Kidney epithelial cell (primary cell): ENCODE results near the gene B3GALT2. TPM values are rescaled to one million over a fixed set of nuclear protein-coding genes. Genes with fewer than 3 reads are reported as not detected.

Source experiments
- DNase-seq: peaks from one replicate; pipeline ENCODE4 v3.0.0-alpha.2; 2010; ENCODE audit warnings: low read depth
- H3K27me3 ChIP-seq: 2 replicates; pipeline ENCODE4 v1.6.0; 2011; ENCODE audit warnings: low read length; ENCODE audit not compliant: control insufficient read depth, insufficient read depth
- H3K36me3 ChIP-seq: 2 replicates; pipeline ENCODE4 v1.5.1; 2011; ENCODE audit warnings: low read length; ENCODE audit not compliant: control insufficient read depth, insufficient read depth
- H3K4me3 ChIP-seq: 2 replicates; pipeline ENCODE4 v1.5.1; 2011; ENCODE audit warnings: low read depth, mild to moderate bottlenecking, control low read depth, low read length
- total RNA-seq: library from RNA; depleted of rRNA; stranded (reverse); fragments of >200 nt; gene quantifications from 2 replicates; pipeline ENCODE4 v1.2.3, GENCODE V29; 2015
- TF ChIP-seq, protein P1 (sequence below): IDR thresholded peaks from 2 replicates; pipeline ENCODE4 v1.5.1; 2011; ENCODE audit warnings: mild to moderate bottlenecking, moderate library complexity, low read length, control low read depth, inconsistent platforms; ENCODE audit not compliant: insufficient read depth, poor library complexity, severe bottlenecking

B3GALT2 gene
- total RNA-seq, 1 donor from 2014 or later: not detected

DNA sequence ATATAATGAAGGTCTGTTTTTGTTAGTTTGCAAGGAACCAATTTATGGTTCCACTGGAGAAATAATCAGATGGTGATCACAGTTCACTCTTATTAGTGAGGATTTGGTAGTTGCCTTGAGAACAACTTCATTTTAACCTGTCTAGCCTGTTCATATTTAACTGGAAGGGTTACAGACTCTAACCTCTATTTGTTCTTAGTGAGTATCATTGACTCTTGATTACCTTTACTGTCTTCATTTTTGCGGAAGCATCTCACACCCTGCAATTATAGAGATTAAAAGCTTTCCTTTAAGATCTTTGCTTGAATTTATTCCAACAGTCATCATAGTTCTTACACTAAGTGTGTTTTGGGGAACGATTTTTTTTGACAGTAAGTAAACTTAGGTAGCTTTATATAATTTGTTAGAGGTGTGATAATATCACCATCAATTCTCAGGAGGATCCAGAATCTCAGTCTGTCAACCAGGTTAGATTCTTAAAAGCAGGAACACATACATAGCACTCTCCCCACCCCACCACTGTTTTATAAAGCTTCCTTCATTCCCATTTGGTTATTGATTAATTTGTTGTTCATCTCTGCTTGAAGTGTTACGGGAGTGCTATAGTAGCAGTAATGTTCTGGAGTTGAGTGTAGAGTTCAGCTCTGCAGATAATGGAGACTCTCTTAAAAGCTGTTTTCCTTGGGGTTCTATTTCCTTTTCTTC lies 30.1 kb downstream of the B3GALT2 start:
- TF ChIP-seq, protein P1, sequence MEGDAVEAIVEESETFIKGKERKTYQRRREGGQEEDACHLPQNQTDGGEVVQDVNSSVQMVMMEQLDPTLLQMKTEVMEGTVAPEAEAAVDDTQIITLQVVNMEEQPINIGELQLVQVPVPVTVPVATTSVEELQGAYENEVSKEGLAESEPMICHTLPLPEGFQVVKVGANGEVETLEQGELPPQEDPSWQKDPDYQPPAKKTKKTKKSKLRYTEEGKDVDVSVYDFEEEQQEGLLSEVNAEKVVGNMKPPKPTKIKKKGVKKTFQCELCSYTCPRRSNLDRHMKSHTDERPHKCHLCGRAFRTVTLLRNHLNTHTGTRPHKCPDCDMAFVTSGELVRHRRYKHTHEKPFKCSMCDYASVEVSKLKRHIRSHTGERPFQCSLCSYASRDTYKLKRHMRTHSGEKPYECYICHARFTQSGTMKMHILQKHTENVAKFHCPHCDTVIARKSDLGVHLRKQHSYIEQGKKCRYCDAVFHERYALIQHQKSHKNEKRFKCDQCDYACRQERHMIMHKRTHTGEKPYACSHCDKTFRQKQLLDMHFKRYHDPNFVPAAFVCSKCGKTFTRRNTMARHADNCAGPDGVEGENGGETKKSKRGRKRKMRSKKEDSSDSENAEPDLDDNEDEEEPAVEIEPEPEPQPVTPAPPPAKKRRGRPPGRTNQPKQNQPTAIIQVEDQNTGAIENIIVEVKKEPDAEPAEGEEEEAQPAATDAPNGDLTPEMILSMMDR: no peak
- Histone ChIP-seq H3K27me3 (no peaks in the 10 kb centered on the region), H3K36me3 (no peaks in the 10 kb centered on the region), H3K4me3 (no peak overlapping the region)
- DNase-seq: no peak

DNA sequence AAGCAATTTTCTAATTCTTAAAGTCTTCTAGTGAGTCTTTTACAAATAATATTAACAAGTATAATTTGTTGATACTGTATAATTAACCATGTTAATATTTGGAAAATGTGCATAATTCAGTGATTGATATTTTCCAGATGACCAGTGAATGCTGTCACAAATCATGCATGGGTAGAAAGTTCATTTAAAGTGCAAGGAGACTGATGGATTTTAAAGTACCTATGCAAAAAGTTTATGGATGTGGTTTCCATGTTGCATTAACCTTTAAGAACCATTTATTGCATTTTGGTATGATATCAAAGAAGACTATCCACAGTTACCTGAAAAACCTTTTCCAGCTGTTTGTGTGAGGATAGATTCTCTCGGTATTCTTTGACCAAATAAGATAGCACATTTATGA lies 41.4 kb downstream of the B3GALT2 start:
- H3K36me3 ChIP-seq: no peaks in the 10 kb centered on the region
- no peak overlapping the region for H3K4me3 ChIP-seq
- TF ChIP-seq, protein P1: no peak
- DNase-seq: no peak
- no peaks in the 10 kb centered on the region for H3K27me3 ChIP-seq

DNA sequence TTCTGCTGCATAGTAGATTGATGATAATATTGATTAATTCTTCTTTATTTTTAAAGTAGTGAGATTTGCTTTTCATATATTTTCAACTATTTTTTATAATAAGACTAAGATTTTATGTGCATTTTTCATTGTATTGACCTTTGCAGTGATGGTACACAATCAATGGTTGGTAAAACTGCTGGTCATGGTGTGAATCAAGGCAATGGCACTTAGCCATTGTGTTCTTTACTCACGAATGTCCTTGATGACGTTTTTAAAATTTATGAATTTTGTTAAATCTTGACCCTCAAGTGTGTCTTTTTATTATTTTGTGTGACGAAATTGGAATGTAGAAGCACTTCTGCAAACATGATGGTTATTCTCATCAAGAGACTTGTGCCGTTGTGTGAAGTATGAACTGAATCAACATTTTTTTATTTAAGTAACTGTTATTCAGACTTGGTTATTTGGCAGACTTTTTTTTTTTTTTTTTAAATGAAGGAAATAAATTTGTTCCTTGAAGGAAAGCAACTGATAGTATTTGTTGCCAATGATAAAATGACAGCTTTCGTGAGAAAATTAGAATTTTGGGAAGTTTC lies 42.0 kb downstream of the B3GALT2 start:
- TF ChIP-seq, protein P1: no peak
- Histone ChIP-seq H3K27me3 (no peaks in the 10 kb centered on the region), H3K4me3 (no peak overlapping the region), H3K36me3 (no peaks in the 10 kb centered on the region)
- no peak for DNase-seq

DNA sequence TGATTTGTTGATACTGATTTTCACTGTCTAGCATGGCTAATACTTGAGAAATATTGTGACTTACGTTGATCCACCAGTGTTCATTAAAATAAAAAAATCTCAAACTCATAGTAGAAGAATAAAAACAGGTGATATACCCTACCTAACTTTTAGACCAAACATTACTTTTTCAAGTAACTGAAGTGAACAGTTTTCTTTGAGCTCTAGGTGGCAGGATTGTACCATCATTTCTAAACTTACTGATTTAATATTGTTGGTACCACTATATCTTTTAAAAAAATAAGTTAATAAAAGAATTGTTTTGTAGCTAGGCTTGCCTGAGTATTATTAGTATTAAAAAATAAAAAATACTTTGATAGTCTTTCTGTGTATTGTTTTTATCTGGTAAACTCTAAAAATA lies 43.1 kb downstream of the B3GALT2 start:
- Histone ChIP-seq H3K36me3 (no peaks in the 10 kb centered on the region), H3K4me3 (no peak overlapping the region), H3K27me3 (no peaks in the 10 kb centered on the region)
- TF ChIP-seq, protein P1: peak; percentile 13
- DNase-seq: no peak

DNA sequence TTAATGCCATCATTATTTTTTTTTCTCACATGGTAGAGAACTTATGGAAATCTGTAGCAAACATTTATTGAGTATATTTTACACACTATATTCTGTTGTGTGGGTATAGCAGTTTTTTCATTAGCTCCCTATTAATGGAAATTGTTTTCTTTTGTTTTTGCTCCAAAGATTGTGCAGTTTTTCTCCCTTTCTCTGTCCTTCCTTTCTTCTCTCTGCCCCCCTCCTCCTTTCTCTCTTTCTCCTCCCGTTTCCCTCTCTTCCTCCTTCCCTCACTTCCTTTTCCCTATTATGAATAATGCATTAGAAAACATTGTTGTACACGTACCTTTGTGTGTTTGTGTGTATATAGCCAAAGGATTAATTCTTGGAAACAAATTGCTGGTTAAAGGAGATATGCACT lies 44.0 kb downstream of the B3GALT2 start:
- Histone ChIP-seq H3K4me3 (no peak overlapping the region), H3K27me3 (no peaks in the 10 kb centered on the region), H3K36me3 (no peaks in the 10 kb centered on the region)
- TF ChIP-seq, protein P1: no peak
- no peak for DNase-seq

DNA sequence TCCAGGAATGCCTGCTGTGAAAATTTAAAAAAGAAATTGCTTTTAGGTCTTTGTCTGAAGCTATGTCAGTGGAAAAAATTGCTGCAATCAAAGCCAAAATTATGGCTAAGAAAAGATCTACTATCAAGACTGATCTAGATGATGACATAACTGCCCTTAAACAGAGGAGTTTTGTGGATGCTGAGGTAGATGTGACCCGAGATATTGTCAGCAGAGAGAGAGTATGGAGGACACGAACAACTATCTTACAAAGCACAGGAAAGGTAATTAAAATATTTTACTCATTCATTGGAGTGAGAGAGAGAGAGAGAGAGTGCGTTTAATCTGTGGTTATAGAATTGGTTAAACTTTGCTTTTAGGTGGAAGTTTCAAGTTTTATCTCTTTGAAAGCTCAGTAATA lies 44.6 kb downstream of the B3GALT2 start:
- DNase-seq: no peak
- no peaks in the 10 kb centered on the region for H3K36me3 ChIP-seq
- TF ChIP-seq, protein P1: no peak
- no peaks in the 10 kb centered on the region for H3K27me3 ChIP-seq
- H3K4me3 ChIP-seq: no peak overlapping the region
